Thymus (tissue), 11 donors: ENCODE measurements around the gene PDLIM5. TPM values are rescaled to one million over a fixed set of nuclear protein-coding genes. Genes with fewer than 3 reads are reported as not detected.

Experiments used
- DNase-seq, 9 donors: peaks; one replicate each; pipeline ENCODE4 v3.0.0-alpha.2; 2013; ENCODE audit warnings: low spot score in 9 of 9, low read depth in 6 of 9, missing footprints in 1 of 9
- H3K27ac ChIP-seq, 2 donors: one replicate each; pipeline ENCODE4 v1.5.1; 2013; ENCODE audit warnings: control low read depth in 1 of 2, low read depth in 1 of 2, low read length in 1 of 2, mild to moderate bottlenecking in 1 of 2, moderate library complexity in 1 of 2
- H3K27me3 ChIP-seq, 2 donors: one replicate each; pipeline ENCODE4 v1.5.1; 2013; ENCODE audit warnings: low read length in 1 of 2; ENCODE audit not compliant: control insufficient read depth in 2 of 2, insufficient read depth in 1 of 2
- H3K36me3 ChIP-seq, 2 donors: one replicate each; pipeline ENCODE4 v1.5.1; 2013; ENCODE audit warnings: low read length in 1 of 2, mild to moderate bottlenecking in 1 of 2, moderate library complexity in 1 of 2; ENCODE audit not compliant: control insufficient read depth in 2 of 2, insufficient read depth in 2 of 2
- H3K4me1 ChIP-seq, 2 donors: one replicate each; pipeline ENCODE4 v1.5.1; 2013; ENCODE audit warnings: low read length in 2 of 2; ENCODE audit not compliant: control insufficient read depth in 2 of 2, insufficient read depth in 2 of 2
- H3K4me3 ChIP-seq, 2 donors: one replicate each; pipeline ENCODE4 v1.5.1; 2013; ENCODE audit warnings: low read length in 2 of 2, control low read depth in 1 of 2, mild to moderate bottlenecking in 1 of 2
- H3K9me3 ChIP-seq, 2 donors: one replicate each; pipeline ENCODE4 v1.5.1; 2013; ENCODE audit warnings: low read length in 1 of 2, mild to moderate bottlenecking in 1 of 2; ENCODE audit not compliant: control insufficient read depth in 2 of 2, insufficient read depth in 1 of 2
- WGBS: extraction: QIAGEN DNeasy Blood & Tissue Kit; methylation state at CpG from one replicate; pipeline ENCODE4 v1.1.7; 2013; 5-methylcytosine and 5-hydroxymethylcytosine counted together
- polyA plus RNA-seq: library from polyadenylated mRNA; stranded (reverse); fragments of 200-250 nt; gene quantifications from one replicate; pipeline ENCODE4 v1.2.3, GENCODE V29; 2013
- total RNA-seq: library from RNA; stranded (reverse); fragments of 120-200 nt; gene quantifications from one replicate; pipeline ENCODE4 v1.2.4, GENCODE V29; 2013
- donor health status: healthy.

PDLIM5 gene
- total and polyA plus RNA-seq, 2 donors, result 12.4 to 25.5 TPM

DNA sequence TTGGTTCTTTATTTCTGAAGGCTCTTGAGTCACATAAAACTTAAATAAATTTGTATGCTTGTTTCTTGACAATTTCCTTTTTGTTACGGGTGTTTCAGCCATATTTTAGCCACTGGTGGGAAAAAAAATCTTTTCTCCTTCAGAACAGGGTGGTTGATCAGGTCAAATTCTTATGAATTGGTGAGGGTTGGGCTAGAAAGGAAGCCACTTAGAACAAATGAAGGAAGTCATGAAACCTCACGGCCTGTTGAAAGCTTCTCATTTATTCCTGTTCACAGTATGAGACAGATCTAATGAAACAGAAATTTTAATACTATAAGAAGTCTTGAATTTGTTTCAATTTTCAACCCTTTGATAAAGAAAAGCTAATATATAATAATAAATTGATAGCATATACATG is 12.1 kb upstream of the PDLIM5 start:
- Histone ChIP-seq H3K36me3 (no peaks in the 10 kb centered on the region), H3K27ac (no peak overlapping the region), H3K4me1 (no peaks in the 10 kb centered on the region), H3K27me3 (no peaks in the 10 kb centered on the region), H3K9me3 (no peaks in the 10 kb centered on the region), H3K4me3 (no peak overlapping the region)
- WGBS, result 30% methylated on average over 2 of the region's 2 CpGs
- no peak for DNase-seq

DNA sequence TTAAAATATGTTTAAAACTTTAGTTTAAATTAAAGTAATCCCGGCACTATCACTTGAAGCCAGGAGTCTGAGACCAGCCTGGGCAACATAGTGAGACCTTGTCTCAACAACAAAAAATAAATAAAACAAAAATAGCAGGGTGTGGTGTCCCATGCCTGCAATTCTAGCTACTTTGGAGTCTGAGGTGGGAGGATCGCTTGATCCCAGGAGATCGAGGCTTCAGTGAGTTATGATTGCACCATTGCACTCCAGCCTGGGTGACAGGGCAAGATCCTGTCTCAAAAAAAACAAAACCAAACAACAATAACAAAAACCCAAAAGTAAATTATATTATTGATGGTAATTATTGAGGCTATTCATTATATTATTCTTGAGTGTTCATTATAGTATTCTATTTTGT is 9.9 kb upstream of the PDLIM5 start:
- H3K36me3 ChIP-seq, result no peaks in the 10 kb centered on the region
- WGBS, result 83% methylated on average over 3 of the region's 3 CpGs
- DNase-seq, result no peak
- H3K4me1 ChIP-seq, result no peaks in the 10 kb centered on the region
- no peak overlapping the region for H3K4me3 ChIP-seq
- H3K9me3 ChIP-seq, result no peaks in the 10 kb centered on the region
- no peaks in the 10 kb centered on the region for H3K27me3 ChIP-seq
- no peak overlapping the region for H3K27ac ChIP-seq

DNA sequence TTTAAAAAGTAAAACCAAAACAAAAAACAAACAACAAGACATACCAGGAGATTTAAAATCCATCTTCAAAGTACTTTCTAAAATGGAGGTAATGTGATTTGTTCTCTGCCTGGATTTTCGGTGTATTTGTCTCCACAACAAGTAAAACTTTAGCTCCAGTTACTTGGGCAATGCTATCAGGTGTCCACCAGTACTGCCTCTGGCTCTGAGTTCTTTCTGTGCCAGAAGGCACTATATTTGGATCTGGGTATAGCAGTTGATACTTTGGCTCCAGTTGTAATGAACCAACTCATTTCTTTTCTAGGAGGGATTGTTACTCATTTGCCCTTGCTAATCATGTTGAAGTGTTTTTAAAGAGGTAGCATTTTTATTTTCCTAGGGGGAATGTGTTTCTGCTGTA is 9.5 kb upstream of the PDLIM5 start:
- Histone ChIP-seq H3K4me1 (no peaks in the 10 kb centered on the region), H3K4me3 (no peak overlapping the region), H3K9me3 (no peaks in the 10 kb centered on the region), H3K36me3 (no peaks in the 10 kb centered on the region), H3K27me3 (no peaks in the 10 kb centered on the region), H3K27ac (no peak overlapping the region)
- DNase-seq, result no peak
- WGBS, result 97% methylated on average over 1 of the region's 1 CpG

- H3K9me3 ChIP-seq, result no peaks in the 10 kb centered on the region
- peaks cover 0 to 4% of the 10 kb centered on the region in 2 donors for H3K27me3 ChIP-seq
- no peaks in the 10 kb centered on the region for H3K36me3 ChIP-seq
- WGBS, result 96% methylated on average over 3 of the region's 3 CpGs
- H3K4me1 ChIP-seq, result peaks cover 0 to 7% of the 10 kb centered on the region in 2 donors
- H3K4me3 ChIP-seq, result no peak overlapping the region
- no peak for DNase-seq
- no peak overlapping the region for H3K27ac ChIP-seq
Measured at GRCh38 chr4:94446386-94446785, 5.4 kb upstream of the PDLIM5 start.

GRCh38 chr4:94447754-94448411 is 3.9 kb upstream of the PDLIM5 start:
- Histone ChIP-seq H3K4me1 (peaks cover 4 to 11% of the 10 kb centered on the region in 2 donors), H3K4me3 (no peak overlapping the region), H3K27ac (no peak overlapping the region), H3K9me3 (no peaks in the 10 kb centered on the region), H3K27me3 (peaks cover 0 to 10% of the 10 kb centered on the region in 2 donors), H3K36me3 (no peaks in the 10 kb centered on the region)
- DNase-seq, result no peak
- WGBS, result 96% methylated on average over 3 of the region's 3 CpGs

- Histone ChIP-seq H3K9me3 (no peaks in the 10 kb centered on the region), H3K36me3 (no peaks in the 10 kb centered on the region), H3K4me1 (peaks cover 6 to 11% of the 10 kb centered on the region in 2 donors), H3K4me3 (no peak overlapping the region), H3K27me3 (peaks cover 0 to 10% of the 10 kb centered on the region in 2 donors), H3K27ac (no peak overlapping the region)
- 74% methylated on average over 3 of the region's 3 CpGs for WGBS
- no peak for DNase-seq
Measured at GRCh38 chr4:94448815-94449375, 2.8 kb upstream of the PDLIM5 start.

DNA sequence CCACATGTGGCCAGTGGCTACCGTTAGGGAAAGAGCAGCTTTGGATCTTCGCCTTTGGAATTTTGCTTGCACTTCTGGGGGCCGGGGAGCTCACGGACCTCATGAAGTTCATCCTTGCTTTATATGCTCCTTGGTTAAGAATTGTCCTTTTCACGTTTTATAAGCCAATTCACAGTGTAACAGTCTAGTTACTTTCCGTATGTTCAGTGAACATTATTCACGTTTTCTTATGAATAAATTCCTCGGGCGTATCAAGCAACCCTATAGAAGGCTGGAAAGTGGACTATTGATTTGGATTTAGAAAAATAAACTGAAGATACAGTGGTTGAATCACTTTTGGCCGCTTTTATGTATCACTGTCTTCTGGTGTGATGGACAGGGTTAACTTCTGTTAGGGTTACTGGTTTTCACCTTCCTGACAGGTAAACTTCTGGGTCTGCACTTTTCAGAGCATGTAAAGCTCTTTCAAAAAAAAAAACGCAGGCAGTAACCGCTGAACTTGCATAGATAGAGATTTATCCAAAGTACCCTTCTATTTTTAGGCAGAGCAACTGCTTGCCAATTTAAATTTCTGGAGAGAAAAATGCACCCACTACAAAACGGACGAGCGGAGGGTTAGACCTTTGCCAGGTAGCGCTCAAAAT is 569 bp upstream of the PDLIM5 start:
- H3K27me3 ChIP-seq, result peaks cover 0 to 10% of the 10 kb centered on the region in 2 donors
- H3K9me3 ChIP-seq, result no peaks in the 10 kb centered on the region
- no peak overlapping the region for H3K27ac ChIP-seq
- peak overlapping the region; percentile 47 to 73 for H3K4me3 ChIP-seq
- peaks cover 6 to 11% of the 10 kb centered on the region in 2 donors for H3K4me1 ChIP-seq
- WGBS, result 16% methylated on average over 16 of the region's 16 CpGs
- DNase-seq, result no peak
- H3K36me3 ChIP-seq, result no peaks in the 10 kb centered on the region

DNA sequence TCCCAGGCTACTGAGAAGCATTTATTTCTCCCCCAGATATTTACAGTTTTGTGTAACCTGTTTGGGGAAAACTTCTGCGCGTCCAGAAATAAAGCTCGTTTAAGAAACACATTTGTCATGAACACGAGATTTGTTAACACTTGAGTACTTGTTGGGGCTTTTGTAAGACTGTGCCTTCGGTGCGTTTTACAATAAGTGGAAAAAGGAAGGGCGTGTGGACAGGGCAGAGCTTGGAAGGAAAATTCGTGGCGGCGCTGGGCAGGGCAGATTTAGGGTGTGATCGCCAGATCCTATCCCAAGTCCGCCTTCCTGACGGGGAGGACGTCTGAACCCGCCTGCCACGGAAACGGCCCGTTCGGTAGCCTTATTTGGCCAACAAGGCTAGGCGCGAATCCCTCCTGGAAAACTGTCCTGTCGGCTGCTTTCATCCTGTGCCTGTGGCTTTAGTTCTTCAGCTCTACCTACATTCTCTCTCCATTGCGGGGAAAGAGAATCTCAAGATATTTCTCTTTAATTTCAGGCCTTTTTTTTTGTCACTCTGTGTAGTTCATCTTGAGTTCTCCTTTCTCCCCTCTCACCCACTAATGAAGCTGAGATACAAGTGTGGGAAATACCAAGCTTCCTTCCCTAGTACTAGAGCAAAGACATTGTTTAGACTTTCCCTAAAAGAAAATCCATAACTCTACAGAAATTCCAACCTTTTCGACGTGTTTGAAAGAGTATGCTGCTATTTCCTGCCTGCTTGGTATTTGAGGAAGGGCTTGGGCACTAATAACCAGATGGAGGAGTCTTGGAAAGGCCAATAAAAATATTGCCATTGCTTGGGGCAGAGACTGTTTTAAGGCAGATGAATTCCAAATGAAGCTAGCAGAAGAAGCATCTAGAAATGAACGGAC is 982 bp downstream of the PDLIM5 start:
- Histone ChIP-seq H3K4me1 (peaks cover 6 to 11% of the 10 kb centered on the region in 2 donors), H3K9me3 (no peaks in the 10 kb centered on the region), H3K27me3 (peaks cover 0 to 10% of the 10 kb centered on the region in 2 donors), H3K4me3 (peak overlapping the region; percentile 73 to 87), H3K27ac (peak overlapping the region; percentile 6 to 89), H3K36me3 (no peaks in the 10 kb centered on the region)
- 7% methylated on average over 26 of the region's 26 CpGs for WGBS
- peak in 6 of 9 donors; percentile 1 to 55 (median 14) for DNase-seq
